Measurements from ENCODE around the gene ADCY9.

Gene ADCY9

DNA sequence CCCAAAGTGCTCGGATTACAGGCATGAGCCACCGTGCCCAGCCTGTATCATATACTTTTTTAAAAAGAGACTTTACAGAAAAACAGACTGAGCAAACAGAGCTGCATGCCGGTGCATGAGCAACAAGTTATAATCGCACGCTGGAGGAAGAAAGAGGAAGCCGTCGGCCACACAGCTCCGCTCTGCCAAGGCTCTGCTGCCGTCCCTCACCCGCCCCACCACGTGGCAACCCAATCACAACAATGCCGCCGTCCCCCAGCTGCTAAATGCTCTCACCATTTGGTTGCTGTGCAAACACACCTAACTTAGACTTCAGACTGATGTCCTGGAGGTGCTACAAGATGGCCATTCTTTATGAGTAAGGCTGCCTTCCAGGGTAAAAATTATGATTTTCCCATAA lies 83.5 kb downstream of the ADCY9 start:
- DNase-seq (ENCODE audit: low spot score): no peak

- no peak for DNase-seq (ENCODE audit: low spot score)
Observed at GRCh38 chr16:4028144-4028543, 88.1 kb downstream of the ADCY9 start.

GRCh38 chr16:4026854-4027253 lies 89.4 kb downstream of the ADCY9 start:
- DNase-seq (ENCODE audit: low spot score): no peak

- no peak for DNase-seq (ENCODE audit: low spot score)
Observed at GRCh38 chr16:4025428-4025827, 90.8 kb downstream of the ADCY9 start.

- no peak for DNase-seq (ENCODE audit: low spot score)
Observed at GRCh38 chr16:4021916-4022315, 94.3 kb downstream of the ADCY9 start.

DNA sequence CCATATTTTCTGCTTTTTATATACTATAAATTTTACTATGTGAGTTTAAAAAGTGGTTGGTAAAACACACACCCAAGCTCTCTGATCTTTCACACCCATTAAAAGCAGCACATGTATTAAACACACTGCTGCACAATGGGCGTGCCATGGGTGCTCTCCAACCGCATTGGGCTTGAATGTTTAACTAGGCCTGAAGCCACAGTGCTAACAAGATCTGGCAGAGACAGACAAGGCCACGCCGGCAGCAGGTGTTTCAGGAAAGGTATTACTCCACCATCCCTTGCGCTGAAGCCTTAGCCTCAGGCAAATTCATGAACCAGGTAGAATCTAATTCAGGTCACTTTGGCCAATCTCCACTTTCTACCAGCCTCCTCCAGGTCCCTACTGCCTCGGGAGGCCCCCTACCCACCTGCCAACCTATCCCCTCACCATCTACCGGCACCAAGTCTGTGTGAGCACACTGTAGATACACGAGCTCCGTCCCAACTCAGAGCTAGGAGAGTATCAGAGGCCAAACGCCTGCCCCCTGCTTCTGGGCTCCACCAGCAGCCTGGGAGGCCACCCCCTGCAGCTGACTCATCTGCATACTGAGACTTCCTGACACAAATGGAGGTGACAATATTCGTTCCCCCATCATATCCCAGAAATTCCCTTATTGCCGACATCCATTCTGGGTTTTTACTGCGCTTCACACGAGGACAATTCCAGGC lies 95.0 kb downstream of the ADCY9 start:
- no peak for DNase-seq (ENCODE audit: low spot score)

DNA sequence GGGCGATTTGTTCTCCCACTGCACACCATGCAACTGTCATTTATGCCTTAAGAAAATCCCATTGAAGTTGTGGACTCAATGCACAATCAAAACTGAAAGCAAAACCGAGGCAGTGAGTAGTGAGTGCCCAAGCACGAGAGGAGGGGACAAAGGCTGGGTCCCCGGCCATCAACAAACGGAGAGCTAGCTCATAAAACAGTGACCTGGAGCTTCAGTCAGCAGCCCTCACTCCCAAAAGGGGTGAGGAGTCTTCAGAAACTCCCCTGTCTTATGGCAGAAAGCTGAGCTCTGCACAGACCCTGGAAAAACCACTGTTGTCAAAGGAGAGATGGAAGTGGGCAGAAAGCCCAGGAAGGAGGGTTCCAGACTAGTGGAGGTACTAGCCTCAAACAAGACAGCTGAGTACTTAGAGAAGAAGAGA lies 96.9 kb downstream of the ADCY9 start:
- no peak for DNase-seq (ENCODE audit: low spot score)

GRCh38 chr16:4018391-4018790 lies 97.9 kb downstream of the ADCY9 start:
- no peak for DNase-seq (ENCODE audit: low spot score)

DNA sequence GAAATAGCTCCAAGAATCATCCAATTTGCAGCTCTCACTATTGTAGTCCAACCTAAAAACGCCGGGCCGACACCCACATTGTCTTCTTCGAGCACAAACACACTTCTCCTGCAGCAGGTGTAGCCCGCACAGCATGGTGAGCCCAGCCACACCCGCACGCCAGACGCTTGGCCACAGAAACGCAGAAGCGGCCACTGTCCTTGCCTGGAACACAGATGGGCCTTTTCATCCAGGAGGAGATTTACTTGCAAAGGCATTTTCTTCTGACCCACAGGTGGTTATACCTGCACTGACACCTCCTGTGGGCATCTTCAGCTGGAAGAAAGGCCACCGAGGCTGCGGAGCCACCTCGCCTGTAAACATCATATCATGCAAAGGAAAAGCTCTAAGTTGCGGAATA lies 98.4 kb downstream of the ADCY9 start:
- DNase-seq (ENCODE audit: low spot score): no peak

- DNase-seq (ENCODE audit: low spot score): no peak
Observed at GRCh38 chr16:4016658-4017057, 99.6 kb downstream of the ADCY9 start.

DNA sequence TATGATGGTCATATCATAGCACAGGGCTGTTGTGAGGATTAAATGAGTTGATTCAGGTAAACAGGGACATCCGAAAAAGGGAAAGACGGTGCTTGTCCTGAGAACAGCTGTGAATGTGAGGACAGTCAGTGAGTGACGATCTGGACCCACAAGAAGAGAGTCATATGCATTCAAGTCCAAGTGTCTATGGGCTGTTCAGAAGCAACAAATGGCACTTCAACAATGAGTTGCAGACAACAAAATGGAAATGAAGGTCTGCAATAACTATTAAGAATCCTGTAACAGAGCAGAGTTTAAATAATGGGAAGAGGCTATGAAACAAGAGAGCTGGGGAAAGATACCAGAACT lies 100.3 kb downstream of the ADCY9 start:
- DNase-seq (ENCODE audit: low spot score): no peak

GRCh38 chr16:4015275-4016004 lies 100.8 kb downstream of the ADCY9 start:
- DNase-seq (ENCODE audit: low spot score): no peak

- DNase-seq (ENCODE audit: low spot score): no peak
Observed at GRCh38 chr16:4011940-4012629, 104.2 kb downstream of the ADCY9 start.

DNA sequence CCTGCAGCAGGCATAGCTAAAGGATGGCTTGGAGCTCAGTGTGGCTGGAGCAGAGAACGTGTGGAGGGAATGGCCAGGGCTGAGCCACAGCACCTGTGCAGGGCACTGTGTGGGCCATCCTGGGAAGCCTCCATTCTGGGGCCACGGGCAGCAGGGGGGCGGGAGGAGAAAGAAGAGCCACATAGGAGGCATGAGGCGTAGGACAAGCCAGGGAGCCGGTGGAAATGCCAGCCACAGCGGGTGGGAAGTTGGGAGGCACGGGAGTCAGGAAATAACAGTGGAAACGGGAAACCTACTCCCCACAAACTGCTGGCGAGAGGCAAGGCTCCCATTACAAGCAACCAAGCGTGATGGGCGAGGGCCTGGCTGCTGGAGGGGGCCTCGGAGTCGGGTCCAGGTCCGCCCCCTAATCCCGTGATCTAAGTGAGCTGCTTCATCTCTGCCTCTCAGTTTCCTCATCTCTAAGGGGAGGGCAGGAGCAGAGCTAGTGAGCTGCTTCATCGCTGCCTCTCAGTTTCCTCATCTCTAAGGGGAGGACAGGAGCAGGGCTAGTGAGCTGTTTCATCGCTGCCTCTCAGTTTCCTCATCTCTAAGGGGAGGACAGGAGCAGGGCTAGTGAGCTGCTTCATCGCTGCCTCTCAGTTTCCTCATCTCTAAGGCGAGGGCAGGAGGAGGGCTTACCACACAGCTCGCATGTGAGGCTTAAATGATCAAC lies 104.9 kb downstream of the ADCY9 start:
- DNase-seq (ENCODE audit: low spot score): no peak

GRCh38 chr16:4010225-4011158 lies 105.8 kb downstream of the ADCY9 start:
- no peak for DNase-seq (ENCODE audit: low spot score)

DNA sequence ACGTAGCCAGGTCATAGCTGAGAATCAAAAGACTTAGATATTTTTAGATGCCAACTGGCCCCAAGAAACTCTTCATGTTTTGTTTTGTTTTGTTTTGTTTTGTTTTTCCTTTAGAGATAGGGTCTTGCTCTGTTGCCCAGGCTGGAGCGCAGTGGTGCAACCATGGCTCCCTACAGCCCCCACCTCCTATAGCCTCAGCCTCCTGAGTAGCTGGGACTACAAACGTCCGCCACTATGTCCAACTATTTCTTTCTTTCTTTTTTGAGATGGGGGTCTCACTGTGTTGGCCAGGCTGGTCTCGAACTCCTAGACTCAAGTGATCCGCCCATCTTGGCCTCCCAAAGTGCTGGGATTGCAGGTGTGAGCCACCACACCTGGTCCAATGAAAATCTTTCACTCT lies 107.1 kb downstream of the ADCY9 start:
- DNase-seq (ENCODE audit: low spot score): no peak

GRCh38 chr16:4008116-4008515 lies 108.1 kb downstream of the ADCY9 start:
- DNase-seq (ENCODE audit: low spot score): no peak

- no peak for DNase-seq (ENCODE audit: low spot score)
Observed at GRCh38 chr16:4006397-4006999, 109.7 kb downstream of the ADCY9 start.

DNA sequence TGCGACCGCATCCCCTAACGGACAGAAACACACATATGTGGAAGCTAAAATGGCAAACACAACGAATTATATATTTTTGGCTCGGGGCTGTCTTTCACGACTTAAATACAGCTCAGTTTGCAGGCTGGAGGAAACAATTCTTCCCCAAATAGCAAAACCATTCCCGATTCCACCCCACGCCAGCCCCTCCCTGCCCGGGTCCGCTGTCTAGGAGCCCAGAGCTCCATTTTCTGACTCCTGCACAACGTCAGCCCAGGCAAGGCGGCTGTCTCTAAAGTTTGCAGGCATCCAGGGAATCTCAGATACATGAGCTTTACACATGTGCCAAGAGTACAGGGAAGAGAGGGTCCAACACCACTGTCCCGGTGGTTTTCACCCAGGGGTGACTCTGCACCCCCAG lies 110.5 kb downstream of the ADCY9 start:
- no peak for DNase-seq (ENCODE audit: low spot score)

DNA sequence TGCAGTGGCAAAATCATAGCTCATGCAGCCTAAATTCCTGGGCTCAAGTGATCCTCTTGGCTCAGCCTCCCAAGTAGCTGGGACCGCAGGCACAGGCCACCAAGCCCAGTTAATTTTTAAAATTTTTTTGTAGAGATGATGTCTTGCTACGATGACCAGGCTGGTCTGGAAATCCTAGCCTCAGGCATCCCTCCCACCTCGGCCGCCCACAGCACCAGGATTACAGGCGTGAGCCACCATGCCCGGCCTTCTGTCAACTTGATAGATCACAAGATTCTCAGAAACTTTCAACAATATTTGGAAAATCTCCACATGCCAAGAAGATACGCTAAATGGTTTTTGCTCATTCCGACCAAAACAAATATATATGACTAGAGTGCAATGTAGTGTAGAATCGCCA lies 111.0 kb downstream of the ADCY9 start:
- no peak for DNase-seq (ENCODE audit: low spot score)

- DNase-seq (ENCODE audit: low spot score): no peak
Observed at GRCh38 chr16:4004206-4004605, 112.0 kb downstream of the ADCY9 start.
